Stimulated activated naive CD8-positive, alpha-beta T cell treated with anti-CD3 and anti-CD28 coated beads, Interleukin-15, amount 100 ng/mL, for 72 hours (primary cell): ENCODE results near the gene PPP1R13L.
A peak's percentile ranks its signal among the peaks of the same experiment; 100 is the strongest.
"Not testable (repeated sequence)": the region's sequence is repeated elsewhere in the genome, so short reads cannot be mapped to it uniquely, and the experiment has no call there.

ENCODE experiments used
- ATAC-seq: fragments of 150-1000 bp; cut with Tn5 transposase; 2 replicates; pipeline ENCODE4 v1.10.0; 2021; ENCODE audit warnings: mild to moderate bottlenecking, moderate library complexity
- DNase-seq, 2 donors: peaks; one replicate each; pipeline ENCODE4 v3.0.0; 2021 to 2022
- H3K27ac Mint-ChIP-seq, 2 donors: one replicate each; pipeline ENCODE4 v1.8.0; 2022; ENCODE audit warnings: mild to moderate bottlenecking in 2 of 2, mixed read lengths in 2 of 2, moderate library complexity in 2 of 2
- H3K27me3 Mint-ChIP-seq: one replicate; pipeline ENCODE4 v1.8.0; 2022; ENCODE audit warnings: mixed read lengths
- H3K4me1 Mint-ChIP-seq: one replicate; pipeline ENCODE4 v1.8.0; 2022; ENCODE audit warnings: mild to moderate bottlenecking, mixed read lengths
- H3K4me3 Mint-ChIP-seq, 2 donors: one replicate each; pipeline ENCODE4 v1.8.0; 2022; ENCODE audit warnings: mild to moderate bottlenecking in 2 of 2, mixed read lengths in 2 of 2, moderate library complexity in 1 of 2
- H3K9me3 Mint-ChIP-seq, 2 donors: one replicate each; pipeline ENCODE4 v1.8.0; 2022; ENCODE audit warnings: mixed read lengths in 2 of 2

Gene PPP1R13L

DNA sequence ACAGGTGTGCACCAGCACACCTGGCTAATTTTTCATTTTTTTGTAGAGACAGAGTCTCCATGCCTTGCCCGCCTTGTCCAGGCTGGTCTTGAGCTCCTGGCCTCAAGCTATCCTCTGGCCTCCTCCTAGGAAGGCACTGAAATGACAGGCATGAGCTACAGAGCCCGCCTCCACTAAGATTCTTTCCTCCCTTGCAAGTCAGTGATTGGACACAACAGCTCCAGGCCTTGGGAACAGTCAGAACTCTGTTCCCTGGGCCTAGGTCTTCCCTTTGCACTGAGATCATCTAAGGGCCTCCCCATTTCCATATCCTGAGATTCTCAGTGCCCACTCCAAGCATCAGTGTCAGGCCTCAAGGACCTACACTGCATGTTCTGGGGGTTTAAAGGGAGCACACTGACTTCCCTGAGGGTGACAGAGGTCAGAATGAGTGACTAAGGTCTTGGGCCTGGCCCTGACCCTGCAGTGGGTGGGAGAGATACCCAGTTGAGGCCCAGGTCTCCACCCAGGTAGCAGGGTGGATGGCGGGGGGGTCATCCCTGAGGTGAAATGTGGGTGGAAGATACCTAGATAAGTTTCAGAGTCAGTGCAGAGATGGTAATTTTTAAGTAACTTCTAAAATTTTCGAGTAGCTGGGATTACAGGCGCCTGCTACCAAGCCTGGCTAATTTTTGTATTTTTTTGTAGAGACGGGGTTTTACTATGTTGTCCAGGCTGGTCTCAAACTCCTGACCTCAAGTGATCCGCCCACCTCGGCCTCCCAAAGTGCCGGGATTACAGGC, 36.2 kb upstream of the PPP1R13L start:
- no peak for ATAC-seq
- DNase-seq: no peak
- Mint-ChIP-seq H3K27me3 (no peaks in the 10 kb centered on the region), H3K9me3 (no peaks in the 10 kb centered on the region), H3K4me3 (peak overlapping the region; percentile 70 to 80), H3K4me1 (peaks cover 43% of the 10 kb centered on the region), H3K27ac (no peak overlapping the region)

DNA sequence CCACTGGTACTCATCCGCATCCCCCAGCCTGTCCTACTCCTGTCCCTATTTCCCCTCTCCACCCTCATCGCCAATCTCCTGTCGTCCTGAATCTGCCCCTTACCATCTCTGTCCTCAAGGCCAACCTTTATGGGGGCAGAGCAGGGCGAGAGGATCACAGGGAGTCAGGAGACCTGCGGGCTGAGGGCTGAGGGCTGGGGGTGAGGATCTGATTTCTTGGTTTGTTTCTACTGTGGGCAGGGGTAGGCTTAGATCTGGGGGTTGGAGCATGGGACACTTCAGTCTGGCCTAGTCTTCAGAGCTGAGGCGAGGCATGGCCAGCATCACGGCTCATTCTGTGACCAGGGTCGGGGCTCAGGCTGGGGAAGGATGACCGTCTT, 35.4 kb upstream of the PPP1R13L start:
- Mint-ChIP-seq H3K27ac (peak overlapping the region; percentile 44 to 70), H3K4me3 (peak overlapping the region; percentile 70 to 80), H3K9me3 (no peaks in the 10 kb centered on the region), H3K4me1 (peaks cover 43% of the 10 kb centered on the region), H3K27me3 (no peaks in the 10 kb centered on the region)
- DNase-seq (no peak), ATAC-seq (no peak)

DNA sequence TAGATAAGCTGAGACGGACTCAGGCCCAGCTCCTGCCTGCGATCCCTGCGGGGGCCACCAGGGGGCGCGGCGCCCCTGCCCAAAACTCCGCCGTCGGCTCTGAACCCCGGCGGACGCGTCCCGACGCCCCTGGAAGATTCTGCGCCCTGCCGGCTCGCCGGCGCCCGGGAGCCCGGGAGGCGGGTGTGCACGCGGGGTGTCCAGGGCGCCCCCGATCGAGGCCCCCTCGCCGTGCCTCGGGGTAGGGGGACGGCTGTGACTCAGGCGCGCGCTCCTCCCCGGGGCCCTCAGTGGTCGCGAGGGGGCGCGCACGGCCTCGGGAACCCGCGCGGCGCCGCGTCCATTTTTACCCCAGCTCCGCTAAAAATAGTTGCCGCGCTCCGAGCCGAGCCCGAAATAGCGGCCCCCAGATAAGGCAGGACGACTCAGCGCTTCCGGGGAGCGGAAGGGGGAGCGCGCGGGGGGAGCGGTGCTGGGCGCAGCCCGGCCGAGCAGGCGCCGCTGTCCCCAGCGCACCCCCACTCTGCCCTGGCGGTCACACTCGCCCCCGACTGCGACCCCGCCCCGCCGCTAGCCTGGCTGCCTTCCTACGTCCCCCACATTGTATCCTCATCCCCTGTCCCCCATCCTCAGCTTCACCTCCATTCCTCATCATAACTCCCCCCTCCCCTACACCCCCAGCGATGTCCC, 34.8 kb upstream of the PPP1R13L start:
- Mint-ChIP-seq H3K9me3 (no peaks in the 10 kb centered on the region), H3K27ac (peak overlapping the region; percentile 70 to 82), H3K27me3 (no peaks in the 10 kb centered on the region), H3K4me1 (peaks cover 41% of the 10 kb centered on the region), H3K4me3 (peak overlapping the region; percentile 70 to 80)
- DNase-seq (peak; percentile 85 to 90), ATAC-seq (peak; percentile 82)

DNA sequence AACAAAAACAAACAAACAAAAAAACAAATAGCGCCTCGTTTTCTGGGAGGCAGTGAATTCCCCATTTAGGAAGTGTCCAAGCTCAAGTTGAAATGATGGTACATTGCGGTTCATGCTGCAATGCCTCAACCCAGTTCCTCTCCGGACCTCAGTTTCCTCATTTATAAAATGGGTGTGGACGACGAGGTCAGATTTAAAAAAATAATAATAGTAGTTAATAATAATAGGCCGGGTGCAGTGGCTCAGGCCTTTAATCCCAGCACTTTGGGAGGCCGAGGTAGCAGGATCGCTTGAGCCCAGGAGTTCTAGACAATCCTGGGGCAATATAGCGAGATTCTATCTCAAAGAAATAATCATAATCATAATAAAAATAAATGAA, 34.3 kb upstream of the PPP1R13L start:
- no peak for DNase-seq
- Mint-ChIP-seq H3K27ac (no peak overlapping the region), H3K27me3 (no peaks in the 10 kb centered on the region), H3K4me3 (peak overlapping the region; percentile 63 to 80), H3K4me1 (peaks cover 36% of the 10 kb centered on the region), H3K9me3 (no peaks in the 10 kb centered on the region)
- ATAC-seq: no peak

DNA sequence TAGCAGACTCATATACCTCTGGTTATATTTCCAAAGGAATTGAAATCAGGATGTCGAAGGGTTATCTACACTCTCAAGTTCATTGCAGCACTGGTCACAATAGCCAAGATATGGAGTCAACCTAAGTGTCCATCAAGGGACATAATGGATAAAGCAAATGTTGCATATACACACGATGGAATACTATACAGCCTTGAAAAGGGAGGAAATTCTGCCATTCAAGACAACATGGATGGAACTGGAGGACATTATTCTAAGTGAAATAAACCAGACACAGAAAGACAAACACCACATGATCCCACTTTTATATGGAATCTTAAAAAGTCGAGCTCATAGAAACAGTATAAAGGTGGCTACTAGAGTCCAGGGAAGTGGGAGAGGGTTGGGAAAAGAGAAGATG, 32.5 kb upstream of the PPP1R13L start:
- H3K27me3 Mint-ChIP-seq: no peaks in the 10 kb centered on the region
- H3K4me1 Mint-ChIP-seq: peaks cover 17% of the 10 kb centered on the region
- no peaks in the 10 kb centered on the region for H3K9me3 Mint-ChIP-seq
- no peak overlapping the region for H3K4me3 Mint-ChIP-seq
- no peak for ATAC-seq
- no peak for DNase-seq
- H3K27ac Mint-ChIP-seq: peak overlapping the region in 1 of 2 donors; percentile 62

DNA sequence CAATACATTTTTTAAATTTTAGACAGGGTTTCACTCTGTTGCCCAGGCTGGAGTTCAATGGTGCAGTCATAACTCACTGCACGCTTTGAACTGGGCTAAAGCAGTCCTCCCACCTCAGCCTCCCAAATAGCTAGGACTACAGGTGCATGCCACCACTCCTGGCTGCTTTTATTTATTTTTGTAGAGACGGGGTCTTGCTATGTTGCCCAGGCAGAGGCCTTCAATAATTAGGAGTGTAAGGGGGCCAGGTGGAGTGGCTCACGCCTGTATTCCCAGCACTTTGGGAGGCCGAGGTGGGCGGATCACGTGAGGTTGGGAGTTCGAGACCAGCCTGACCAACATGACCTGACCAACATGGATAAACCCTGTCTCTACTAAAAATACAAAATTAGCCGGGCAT, 27.7 kb upstream of the PPP1R13L start:
- ATAC-seq, H3K4me3 Mint-ChIP-seq, H3K9me3 Mint-ChIP-seq, H3K27ac Mint-ChIP-seq, H3K4me1 Mint-ChIP-seq, DNase-seq: not testable (repeated sequence)
- H3K27me3 Mint-ChIP-seq: peaks cover 11% of the 10 kb centered on the region

DNA sequence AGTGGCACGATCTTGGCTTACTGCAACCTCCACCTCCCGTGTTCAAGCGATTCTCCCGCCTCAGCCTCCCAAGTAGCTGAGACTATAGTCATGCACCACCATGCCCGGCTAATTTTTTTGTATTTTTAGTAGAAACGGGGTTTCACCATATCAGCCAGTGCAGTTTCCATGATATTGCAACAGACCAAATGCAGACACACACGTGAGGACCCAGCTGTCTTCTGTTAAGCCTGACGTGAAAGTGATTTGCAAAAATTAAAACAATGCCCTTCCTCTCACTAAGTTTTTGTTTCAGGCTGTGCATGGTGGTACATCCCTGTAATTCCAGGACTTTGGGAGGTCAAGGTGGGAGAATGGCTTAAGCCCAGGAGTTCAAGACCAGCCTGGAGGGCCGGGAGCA, 26.1 kb upstream of the PPP1R13L start:
- DNase-seq, H3K4me3 Mint-ChIP-seq, ATAC-seq, H3K9me3 Mint-ChIP-seq, H3K27ac Mint-ChIP-seq: not testable (repeated sequence)
- H3K27me3 Mint-ChIP-seq: peaks cover 11% of the 10 kb centered on the region
- peaks cover 19% of the 10 kb centered on the region for H3K4me1 Mint-ChIP-seq

DNA sequence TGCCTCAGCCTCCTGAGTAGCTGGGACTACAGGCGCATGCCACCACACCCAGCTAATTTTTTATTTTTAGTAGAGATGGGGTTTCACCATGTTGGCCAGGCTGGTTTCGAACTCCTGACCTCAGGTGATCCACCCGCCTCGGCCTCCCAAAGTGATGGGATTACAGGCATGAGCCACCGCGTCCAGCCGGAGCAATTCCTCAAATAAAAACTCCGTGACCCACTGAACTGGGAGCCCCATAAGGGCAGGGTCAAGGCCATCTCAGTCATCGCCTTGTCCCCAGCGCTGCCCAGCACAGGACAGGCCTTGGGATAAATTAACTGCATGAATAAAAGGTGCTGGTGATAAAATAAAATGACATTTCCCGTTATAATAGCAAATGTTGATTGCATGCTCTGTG, 25.0 kb upstream of the PPP1R13L start:
- not testable (repeated sequence) for H3K27ac Mint-ChIP-seq, DNase-seq, H3K9me3 Mint-ChIP-seq, H3K4me3 Mint-ChIP-seq, ATAC-seq
- H3K4me1 Mint-ChIP-seq: peaks cover 19% of the 10 kb centered on the region
- peaks cover 11% of the 10 kb centered on the region for H3K27me3 Mint-ChIP-seq

DNA sequence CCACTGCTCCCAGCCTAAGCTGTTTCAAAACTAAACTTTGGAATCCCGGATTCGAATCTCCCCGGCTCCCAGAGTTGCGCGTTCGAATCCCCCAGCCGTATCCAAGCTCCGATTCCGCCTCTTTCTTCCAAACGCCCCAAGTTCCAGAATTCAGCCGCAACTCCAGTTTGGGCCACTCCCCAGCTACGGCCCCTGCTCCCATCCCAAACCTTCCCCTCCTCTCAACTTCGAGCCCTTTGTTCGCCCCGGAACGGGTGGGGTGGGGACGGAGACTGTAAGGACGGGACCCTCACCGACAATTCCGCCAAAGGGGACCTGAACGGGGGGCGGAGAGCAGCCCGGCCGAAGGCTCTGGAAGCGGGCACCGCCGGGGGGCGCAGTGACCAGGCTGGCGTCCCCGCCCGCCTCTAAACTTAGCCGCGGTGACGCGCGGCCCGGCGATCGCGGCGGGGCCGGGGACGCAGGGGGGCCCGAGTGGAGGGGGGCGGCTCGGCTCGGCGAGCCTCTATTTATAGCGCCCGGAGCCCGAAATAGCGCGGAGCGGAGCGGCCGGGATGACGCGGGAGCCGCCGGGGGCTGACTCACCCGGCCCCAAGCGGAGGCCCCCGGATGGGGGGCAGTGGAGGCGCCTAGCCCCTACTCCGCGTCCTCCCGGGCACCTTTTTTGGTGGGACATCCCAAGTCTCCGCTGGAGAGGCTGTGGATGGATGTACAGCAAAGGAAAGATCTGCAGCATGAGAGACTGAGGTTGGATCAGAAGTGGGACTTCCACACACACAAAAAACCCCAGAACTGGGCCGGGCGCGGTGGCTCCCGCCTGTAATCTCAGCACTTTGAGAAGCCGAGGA, 23.7 kb upstream of the PPP1R13L start:
- Mint-ChIP-seq H3K9me3 (no peaks in the 10 kb centered on the region), H3K27me3 (peaks cover 11% of the 10 kb centered on the region), H3K4me3 (peak overlapping the region; percentile 85 to 92), H3K27ac (no peak overlapping the region), H3K4me1 (peaks cover 32% of the 10 kb centered on the region)
- no peak for DNase-seq
- no peak for ATAC-seq

DNA sequence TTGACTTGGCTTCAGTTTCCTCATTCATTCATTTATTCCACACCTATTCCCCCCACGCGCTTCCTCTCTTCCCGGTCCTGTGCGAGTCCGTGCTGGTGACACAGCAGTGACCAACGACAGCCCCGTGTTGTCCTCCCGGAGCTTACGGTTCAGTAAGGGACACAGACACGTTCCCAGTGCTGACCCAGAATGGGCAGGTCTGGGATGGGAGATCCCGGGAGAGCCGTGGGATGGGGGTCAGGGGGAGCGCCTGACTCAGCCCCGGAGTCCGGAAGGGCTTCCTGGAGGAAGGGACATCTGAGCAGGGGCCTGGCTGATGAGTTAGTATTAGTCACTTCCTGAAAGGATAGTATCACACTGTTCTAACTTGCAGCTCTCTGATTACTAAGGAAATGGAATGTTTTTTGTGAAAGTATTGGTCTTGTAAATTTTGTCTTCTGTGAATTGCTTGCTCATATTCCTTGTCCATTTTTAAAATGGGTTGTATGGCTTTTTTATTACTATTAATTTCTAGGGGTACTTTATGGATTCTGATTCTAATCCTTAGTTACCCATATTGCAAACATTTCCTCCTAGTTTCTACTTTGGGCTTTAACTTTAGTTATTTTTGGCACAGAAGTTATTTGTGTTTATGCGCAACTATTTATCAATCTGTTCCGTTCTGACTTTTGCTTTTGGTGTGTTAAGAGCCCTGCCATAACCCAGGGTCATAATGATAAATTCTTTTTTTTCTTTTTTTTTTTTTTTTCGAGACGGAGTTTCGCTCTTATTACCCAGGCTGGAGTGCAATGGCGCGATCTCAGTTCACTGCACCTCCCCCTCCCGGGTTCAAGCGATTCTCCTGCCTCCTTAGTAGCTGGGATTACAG, 19.6 kb upstream of the PPP1R13L start:
- Mint-ChIP-seq H3K4me1 (peaks cover 72% of the 10 kb centered on the region), H3K4me3 (peak overlapping the region; percentile 92 to 97), H3K27me3 (peaks cover 11% of the 10 kb centered on the region), H3K27ac (peak overlapping the region; percentile 92 to 93), H3K9me3 (no peaks in the 10 kb centered on the region)
- DNase-seq (peak in 1 of 2 donors; percentile 55), ATAC-seq (peak; percentile 72)

DNA sequence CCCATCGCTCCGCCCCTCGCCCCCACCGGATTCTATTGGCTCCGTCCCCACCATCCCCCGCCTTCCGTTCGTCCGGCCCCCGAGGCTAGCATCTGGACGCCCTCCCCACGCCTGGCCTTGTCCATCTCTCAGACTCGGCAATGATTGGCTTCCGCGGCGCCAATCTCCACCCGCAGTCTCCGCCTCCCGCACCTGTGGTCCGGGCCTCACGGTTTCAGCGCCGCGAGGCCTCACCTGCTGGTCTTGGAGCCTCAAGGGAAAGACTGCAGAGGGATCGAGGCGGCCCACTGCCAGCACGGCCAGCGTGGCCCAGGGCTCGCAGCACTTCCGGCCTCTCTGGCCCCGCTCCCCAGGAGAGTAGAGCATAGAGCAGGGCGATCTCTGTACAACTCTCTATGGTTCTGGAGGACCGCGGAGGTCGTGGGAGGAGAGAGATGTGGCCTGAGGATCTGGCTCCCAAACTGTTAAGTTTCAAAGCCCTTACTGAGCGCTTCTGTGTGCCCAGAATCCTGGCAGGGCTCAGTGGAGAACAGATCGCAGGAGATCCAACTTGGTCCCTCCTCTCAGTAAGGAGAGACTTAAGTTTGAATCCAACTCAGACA, 18.8 kb upstream of the PPP1R13L start, which contains the start of gene ERCC1:
ERCC1 (minus strand) TSS at position 329 of the 602 bp plus-strand sequence. CDS start 543 bp downstream, outside the sequence.
- peak; percentile 90 for ATAC-seq
- peaks cover 78% of the 10 kb centered on the region for H3K4me1 Mint-ChIP-seq

DNA sequence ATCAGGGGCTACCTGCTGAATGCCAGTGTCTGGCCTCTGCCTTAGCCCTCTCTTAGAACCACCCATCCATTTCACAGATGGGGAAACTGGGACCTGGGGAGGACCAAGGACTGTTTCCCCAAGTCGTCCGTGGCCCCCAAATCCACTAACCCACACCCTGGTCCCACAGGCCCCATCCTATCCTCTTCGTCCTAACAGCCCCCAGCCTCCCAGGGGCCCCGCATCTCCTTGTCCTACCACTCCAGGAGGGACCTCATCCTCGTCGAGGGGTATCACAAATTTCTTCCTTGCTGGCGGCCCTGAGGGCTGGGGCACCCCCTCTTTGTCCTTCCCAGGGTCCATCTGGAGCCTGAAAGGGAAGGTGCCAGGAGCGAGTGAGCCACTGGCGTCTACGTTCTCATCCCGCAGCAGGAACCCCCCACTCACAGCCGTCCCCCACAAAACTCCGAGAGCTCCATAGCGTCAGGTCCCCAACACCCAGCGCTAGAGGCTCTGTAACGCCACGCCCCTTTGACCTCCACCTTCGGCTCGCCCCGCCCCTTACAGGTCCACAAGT, 18.2 kb upstream of the PPP1R13L start:
- Mint-ChIP-seq H3K27me3 (peaks cover 2% of the 10 kb centered on the region), H3K4me1 (peaks cover 78% of the 10 kb centered on the region), H3K27ac (peak overlapping the region; percentile 86 to 92), H3K9me3 (no peaks in the 10 kb centered on the region), H3K4me3 (peak overlapping the region; percentile 92 to 97)
- DNase-seq (no peak), ATAC-seq (peak; percentile 77)

More for the DNA sequence above, 18.8 kb upstream of the PPP1R13L start, which contains the start of gene ERCC1:
- H3K27ac Mint-ChIP-seq: peak within 1 kb of the TSS; percentile 92 to 93
- peak; percentile 78 to 88 for DNase-seq
- no peaks in the 10 kb centered on the region for H3K9me3 Mint-ChIP-seq
- H3K27me3 Mint-ChIP-seq: peaks cover 7% of the 10 kb centered on the region
- H3K4me3 Mint-ChIP-seq: peak within 1 kb of the TSS; percentile 92 to 97

DNA sequence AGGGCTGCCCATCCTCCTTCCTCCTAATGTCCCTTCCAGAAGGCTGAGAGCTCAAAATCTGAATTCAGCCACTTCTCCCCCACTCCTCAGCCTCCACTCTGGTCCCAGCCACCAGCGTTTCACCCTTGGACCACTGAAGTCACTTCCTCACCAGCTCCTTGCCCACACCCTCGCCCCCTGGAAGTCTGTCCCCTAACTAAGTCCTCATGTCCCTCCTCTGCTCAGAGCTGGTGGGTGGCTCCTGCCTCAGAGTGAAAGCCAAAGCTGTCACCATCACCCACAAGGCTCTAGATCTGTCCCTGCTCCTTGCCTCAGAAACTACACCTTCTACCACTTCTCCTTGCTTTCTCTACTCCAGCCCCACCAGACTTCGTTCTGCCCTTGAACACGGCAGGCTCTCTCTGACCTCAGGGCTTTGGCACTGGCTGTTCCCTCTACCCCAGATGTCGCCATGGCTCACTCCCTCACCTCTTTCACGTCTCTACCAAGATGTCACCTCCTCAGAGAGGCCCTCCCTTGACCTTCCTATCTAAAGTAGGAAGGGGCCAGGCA, 17.2 kb upstream of the PPP1R13L start:
- no peaks in the 10 kb centered on the region for H3K9me3 Mint-ChIP-seq
- no peak for ATAC-seq
- H3K4me1 Mint-ChIP-seq: peaks cover 75% of the 10 kb centered on the region

DNA sequence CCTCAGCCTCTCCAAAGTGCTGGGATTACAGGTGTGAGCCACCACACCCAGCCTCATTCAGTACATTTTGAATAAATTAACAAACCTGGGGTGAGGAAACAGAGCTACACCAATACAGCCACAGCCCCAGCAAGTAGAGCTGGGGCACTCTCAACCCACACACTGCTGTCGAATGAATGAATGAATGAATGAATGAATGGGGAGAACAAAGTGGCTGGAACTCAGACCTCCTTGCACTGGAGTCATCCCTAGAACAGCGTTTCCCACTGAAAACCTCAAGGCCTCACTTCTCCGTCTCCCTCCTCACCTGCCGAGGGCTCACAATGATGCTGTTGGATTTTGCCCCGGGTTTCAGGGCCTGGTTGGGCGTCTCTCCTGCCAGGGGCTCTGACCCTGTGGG, 16.0 kb upstream of the PPP1R13L start:
- Mint-ChIP-seq H3K4me3 (peak overlapping the region in 1 of 2 donors; percentile 18), H3K27me3 (no peaks in the 10 kb centered on the region), H3K9me3 (no peaks in the 10 kb centered on the region), H3K27ac (peak overlapping the region in 1 of 2 donors; percentile 20), H3K4me1 (peaks cover 72% of the 10 kb centered on the region)
- DNase-seq (no peak), ATAC-seq (no peak)

More for the DNA sequence above, 17.2 kb upstream of the PPP1R13L start:
- Mint-ChIP-seq H3K4me3 (peak overlapping the region in 1 of 2 donors; percentile 21), H3K27me3 (no peaks in the 10 kb centered on the region), H3K27ac (no peak overlapping the region)
- DNase-seq: no peak
